ENCODE results near the gene ADGRB3. TPM values are rescaled to one million over a fixed set of nuclear protein-coding genes. Genes with fewer than 3 reads are reported as not detected.

Gene ADGRB3
- total and polyA plus RNA-seq, 8 donors: 0.04 to 0.34 (median 0.21) TPM

DNA sequence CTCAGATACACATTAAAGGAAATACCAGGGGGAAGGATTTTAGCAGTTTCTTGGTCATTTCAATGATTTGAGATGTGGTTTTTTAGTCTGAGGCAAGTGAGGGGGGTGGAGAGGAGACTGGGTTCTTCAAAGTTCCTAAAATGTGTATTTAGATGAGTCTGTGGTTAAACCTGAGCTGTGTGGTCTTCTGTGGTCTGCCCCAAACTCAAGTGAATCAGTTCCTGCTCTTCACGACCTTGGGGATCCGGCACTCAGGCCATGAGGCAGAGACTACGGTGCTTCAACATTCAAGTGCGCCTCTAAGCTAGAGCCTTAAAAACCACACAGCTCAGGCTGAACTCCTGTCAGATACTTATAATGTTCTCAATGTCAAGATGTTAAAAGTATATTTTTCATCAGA, 755.0 kb downstream of the ADGRB3 start:
- no peak overlapping the region for H3K4me3 ChIP-seq
- ATAC-seq: no peak
- intact Hi-C loops (cut with DNase I): no loop called here
- no peaks in the 10 kb centered on the region for H3K4me1 ChIP-seq
- H3K9me3 ChIP-seq: no peaks in the 10 kb centered on the region
- TF ChIP-seq CTCF (IDR thresholded peaks at IDR 0.05): no peak
- 52 to 56% methylated on average over 4 of the region's 4 CpGs for WGBS, 2 donors
- FAIRE-seq: no peak
- H3K36me3 ChIP-seq: no peaks in the 10 kb centered on the region
- H3K27ac ChIP-seq: no peak overlapping the region
- no peak for DNase-seq
- peaks cover 0 to 5% (median 0%) of the 10 kb centered on the region in 4 donors for H3K27me3 ChIP-seq

DNA sequence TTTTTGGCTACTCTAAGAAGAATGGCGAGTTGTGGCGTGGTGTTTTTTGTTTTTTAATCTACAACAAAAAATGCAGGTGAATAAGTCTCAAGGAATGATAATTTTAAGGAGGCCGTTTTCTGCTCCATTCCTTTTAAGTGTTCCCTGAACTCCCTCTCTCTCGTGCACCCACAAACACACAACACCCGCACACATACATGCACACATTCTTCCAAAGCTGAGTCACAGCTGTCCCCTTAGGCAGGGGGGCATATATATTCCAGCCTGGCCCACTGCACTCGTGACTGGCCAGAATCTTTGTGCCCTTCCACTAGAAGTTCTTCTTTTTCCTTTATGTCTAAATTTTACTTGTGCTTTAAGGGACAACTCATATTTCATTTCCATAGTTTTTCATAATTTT, 756.0 kb downstream of the ADGRB3 start:
- ATAC-seq (no peak), FAIRE-seq (no peak), DNase-seq (no peak)
- no peaks in the 10 kb centered on the region for H3K36me3 ChIP-seq
- TF ChIP-seq CTCF (IDR thresholded peaks at IDR 0.05): no peak
- H3K27me3 ChIP-seq: peaks cover 0 to 5% (median 0%) of the 10 kb centered on the region in 4 donors
- WGBS, 2 donors: 48 to 57% methylated on average over 6 of the region's 6 CpGs
- no peak overlapping the region for H3K4me3 ChIP-seq
- H3K4me1 ChIP-seq: no peaks in the 10 kb centered on the region
- intact Hi-C loops (cut with DNase I): no loop called here
- H3K9me3 ChIP-seq: no peaks in the 10 kb centered on the region
- no peak overlapping the region for H3K27ac ChIP-seq

DNA sequence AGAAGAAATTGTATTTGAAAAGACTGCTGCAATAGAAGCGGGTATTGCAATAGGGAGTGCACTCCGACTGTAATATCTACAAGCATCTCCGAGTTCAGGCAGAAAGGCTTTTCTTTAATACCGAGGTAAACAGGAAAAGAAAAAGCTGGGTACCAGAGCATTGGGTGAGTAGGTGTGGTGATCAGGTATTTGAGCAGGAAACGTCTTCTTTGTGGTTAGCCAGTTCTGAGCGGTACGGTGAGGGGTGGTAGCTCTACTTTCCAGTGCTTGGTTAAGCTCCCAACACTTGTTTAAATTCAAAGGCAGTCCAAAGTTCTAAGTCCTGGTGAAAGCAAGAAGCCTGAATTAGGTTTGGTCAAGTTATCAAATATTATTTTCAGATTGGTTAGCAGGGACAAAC, 757.7 kb downstream of the ADGRB3 start:
- Histone ChIP-seq H3K9me3 (no peaks in the 10 kb centered on the region), H3K27ac (no peak overlapping the region), H3K4me1 (no peaks in the 10 kb centered on the region), H3K36me3 (no peaks in the 10 kb centered on the region), H3K27me3 (peaks cover 0 to 5% (median 0%) of the 10 kb centered on the region in 4 donors), H3K4me3 (no peak overlapping the region)
- intact Hi-C loops (cut with DNase I): no loop called here
- ATAC-seq (no peak), FAIRE-seq (no peak), DNase-seq (no peak)
- WGBS, 2 donors: 60 to 72% methylated on average over 7 of the region's 7 CpGs
- no peak for TF ChIP-seq CTCF (IDR thresholded peaks at IDR 0.05)

DNA sequence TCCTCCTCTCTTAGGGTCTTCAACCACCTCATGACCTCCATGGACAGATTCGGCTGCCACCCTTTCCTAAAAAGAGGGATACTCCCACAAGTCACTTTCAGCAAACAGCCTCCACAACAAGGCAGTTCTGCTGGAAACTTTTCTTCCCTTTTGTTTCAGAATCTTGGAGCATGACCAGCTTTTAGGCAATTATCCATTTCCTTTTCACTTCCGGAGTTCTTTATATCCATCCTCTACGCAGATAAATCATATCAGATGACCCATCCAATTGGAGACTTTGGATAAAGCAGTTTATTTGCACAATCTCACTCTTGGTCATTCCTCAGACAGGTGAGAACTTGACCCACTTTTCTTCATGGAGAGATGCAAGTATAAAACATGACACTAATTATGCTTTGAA, 763.2 kb downstream of the ADGRB3 start:
- Histone ChIP-seq H3K9me3 (no peaks in the 10 kb centered on the region), H3K4me1 (no peaks in the 10 kb centered on the region), H3K4me3 (no peak overlapping the region), H3K27me3 (no peaks in the 10 kb centered on the region), H3K27ac (no peak overlapping the region), H3K36me3 (no peaks in the 10 kb centered on the region)
- no peak for ATAC-seq
- intact Hi-C loops (cut with DNase I): no loop called here
- WGBS, 2 donors: 40 to 43% methylated on average over 3 of the region's 3 CpGs
- no peak for FAIRE-seq
- no peak for DNase-seq
- no peak for TF ChIP-seq CTCF (IDR thresholded peaks at IDR 0.05)

DNA sequence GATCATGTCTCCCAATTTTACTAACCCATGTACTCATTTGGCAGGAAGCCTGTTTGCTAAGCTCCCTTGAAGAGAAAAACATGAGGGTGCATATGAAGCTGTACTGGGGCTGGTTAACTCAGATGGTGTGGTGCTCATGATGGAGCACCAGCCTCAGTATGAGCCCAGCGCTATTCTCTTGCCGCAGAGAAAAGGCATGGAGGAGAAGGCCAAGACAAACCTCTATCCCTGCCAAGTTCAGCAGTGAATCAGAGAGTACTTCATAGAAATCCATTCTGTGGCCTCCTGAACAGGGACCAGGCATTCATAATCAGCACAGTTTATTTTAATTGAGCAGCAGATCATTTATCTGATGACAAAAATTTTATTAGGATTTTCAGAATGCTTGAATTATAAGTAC, 763.6 kb downstream of the ADGRB3 start:
- intact Hi-C loops (cut with DNase I): no loop called here
- no peak overlapping the region for H3K27ac ChIP-seq
- WGBS, 2 donors: 87% methylated on average over 2 of the region's 2 CpGs
- H3K9me3 ChIP-seq: no peaks in the 10 kb centered on the region
- H3K27me3 ChIP-seq: no peaks in the 10 kb centered on the region
- no peak overlapping the region for H3K4me3 ChIP-seq
- no peak for DNase-seq
- ATAC-seq: no peak
- H3K36me3 ChIP-seq: no peaks in the 10 kb centered on the region
- no peak for TF ChIP-seq CTCF (IDR thresholded peaks at IDR 0.05)
- no peaks in the 10 kb centered on the region for H3K4me1 ChIP-seq
- FAIRE-seq: no peak

Measured in pancreas (tissue), 10 donors.